ENCODE data around the gene ZIC4. TPM values are rescaled to one million over a fixed set of nuclear protein-coding genes. Genes with fewer than 3 reads are reported as not detected.
A peak's percentile ranks its signal among the peaks of the same experiment; 100 is the strongest.

Gene ZIC4
- total and polyA plus RNA-seq, 2 experiments from 2014 or later, result not detected

GRCh38 chr3:147354623-147355022 lies 51.7 kb downstream of the ZIC4 start:
- H3K9me2 ChIP-seq (ENCODE audit: insufficient read depth), result no peaks in the 10 kb centered on the region
- no peaks in the 10 kb centered on the region for H4K20me1 ChIP-seq (replicated peaks; ENCODE audit: insufficient read depth)
- Mint-ChIP-seq H3K27me3 (ENCODE audit: insufficient read depth, low read depth, poor library complexity) (peaks cover 61% of the 10 kb centered on the region), H3K4me3 (peak overlapping the region; percentile 64), H3K36me3 (ENCODE audit: low read depth) (no peaks in the 10 kb centered on the region), H3K9me3 (no peaks in the 10 kb centered on the region; the same call in 2 of the 3 replicates), H3K27ac (no peak overlapping the region), H3K4me1 (peaks cover 48% of the 10 kb centered on the region)
- ATAC-seq (peak; percentile 48), DNase-seq (ENCODE audit: low spot score) (peak; percentile 65)
- peak overlapping the region; percentile 51 for H3K4me3 ChIP-seq
- peaks cover 57% of the 10 kb centered on the region for H3K4me1 ChIP-seq (ENCODE audit: insufficient read depth)
- no peaks in the 10 kb centered on the region for H3K79me2 ChIP-seq (replicated peaks; ENCODE audit: insufficient read depth)
- peaks cover 24% of the 10 kb centered on the region; the same call in 1 of the 2 replicates for H3F3A ChIP-seq (replicated peaks; ENCODE audit: low read depth)
- peaks cover 75% of the 10 kb centered on the region for H3K27me3 ChIP-seq (ENCODE audit: insufficient read depth)
- TF ChIP-seq ZNF462 (CRISPR knock-in tag; IDR thresholded peaks at IDR 0.05), result no peak
- TF ChIP-seq EZH2 (IDR thresholded peaks at IDR 0.05; ENCODE audit: low read depth, unreplicated experiment), result no peak
- TF ChIP-seq JUNB (IDR thresholded peaks at IDR 0.05; ENCODE audit: unreplicated experiment), result no peak
- TF ChIP-seq ZNF114 (CRISPR knock-in tag; IDR thresholded peaks at IDR 0.05), result no peak
- 0 out of 2 replicates have a peak, but pooled peaks have one; percentile 23 for TF ChIP-seq NANOG (IDR thresholded peaks at IDR 0.05; ENCODE audit: borderline replicate concordance)
- H3K27ac ChIP-seq (ENCODE audit: low read depth), result no peak overlapping the region
- H3K4me2 ChIP-seq, result peak overlapping the region; percentile 79
- no peak overlapping the region for H2AFZ ChIP-seq
- no peaks in the 10 kb centered on the region for H3K36me3 ChIP-seq (ENCODE audit: insufficient read depth)

DNA sequence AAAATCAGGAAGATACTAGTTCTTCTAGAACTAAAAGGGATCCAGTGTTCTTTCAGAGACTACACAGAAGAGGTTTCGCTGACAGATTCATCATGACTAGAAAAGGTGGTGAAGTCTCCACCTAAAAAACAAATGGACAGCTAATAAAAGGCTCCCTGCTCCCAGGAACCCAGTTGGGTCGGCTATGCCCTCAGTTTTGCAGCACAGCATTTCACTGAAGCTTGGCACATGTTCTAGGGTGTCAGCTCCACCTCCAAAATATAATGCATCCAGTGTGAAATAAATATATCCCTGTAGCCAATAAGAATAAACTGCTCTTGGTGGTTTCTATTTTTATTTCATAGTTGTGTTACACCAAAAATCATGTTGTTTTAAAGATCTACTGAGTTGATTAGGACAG lies 55.0 kb downstream of the ZIC4 start:
- Histone ChIP-seq H3K79me2 (replicated peaks; ENCODE audit: insufficient read depth) (no peaks in the 10 kb centered on the region), H3K4me1 (ENCODE audit: insufficient read depth) (peaks cover 27% of the 10 kb centered on the region), H4K20me1 (replicated peaks; ENCODE audit: insufficient read depth) (no peaks in the 10 kb centered on the region), H3F3A (replicated peaks; ENCODE audit: low read depth) (peaks cover 4% of the 10 kb centered on the region; the same call in 1 of the 2 replicates), H3K27me3 (ENCODE audit: insufficient read depth) (peaks cover 42% of the 10 kb centered on the region), H3K36me3 (ENCODE audit: insufficient read depth) (no peaks in the 10 kb centered on the region), H3K4me2 (no peak overlapping the region), H2AFZ (no peak overlapping the region), H3K4me3 (no peak overlapping the region), H3K9me2 (ENCODE audit: insufficient read depth) (no peaks in the 10 kb centered on the region), H3K27ac (ENCODE audit: low read depth) (no peak overlapping the region)
- H3K36me3 Mint-ChIP-seq (ENCODE audit: low read depth), result no peaks in the 10 kb centered on the region
- no peaks in the 10 kb centered on the region for H3K9me3 Mint-ChIP-seq
- H3K27me3 Mint-ChIP-seq (ENCODE audit: insufficient read depth, low read depth, poor library complexity), result peaks cover 28% of the 10 kb centered on the region
- no peak overlapping the region for H3K4me3 Mint-ChIP-seq
- H3K4me1 Mint-ChIP-seq, result peaks cover 21% of the 10 kb centered on the region
- no peak overlapping the region for H3K27ac Mint-ChIP-seq
- DNase-seq (ENCODE audit: low spot score), result no peak
- no peak for ATAC-seq
- TF ChIP-seq ZNF331 (CRISPR knock-in tag; IDR thresholded peaks at IDR 0.05; ENCODE audit: low read depth), result no peak
- no peak for TF ChIP-seq EZH2 (IDR thresholded peaks at IDR 0.05; ENCODE audit: low read depth, unreplicated experiment)
- no peak for TF ChIP-seq ZNF114 (CRISPR knock-in tag; IDR thresholded peaks at IDR 0.05)
- TF ChIP-seq ZNF462 (CRISPR knock-in tag; IDR thresholded peaks at IDR 0.05), result no peak
- TF ChIP-seq POLR2AphosphoS5 (IDR thresholded peaks at IDR 0.05; ENCODE audit: low read depth), result no peak

Measured in GM23338 (cell line).